ENCODE measurements around the gene BRSK1.

The BRSK1 gene

GRCh38 chr19:55312621-55313512, 29.1 kb downstream of the BRSK1 start:
- no peak overlapping the region for H3K4me3 ChIP-seq
- no peak overlapping the region for H3K27ac ChIP-seq
- TF ChIP-seq CTCF (IDR thresholded peaks at IDR 0.05) = no peak
- DNase-seq (ENCODE audit: low spot score) = no peak

- DNase-seq (ENCODE audit: low spot score) = no peak
- H3K27ac ChIP-seq = no peak overlapping the region
- no peak overlapping the region for H3K4me3 ChIP-seq
- TF ChIP-seq CTCF (IDR thresholded peaks at IDR 0.05) = no peak
These were observed 30.6 kb downstream of the BRSK1 start for GRCh38 chr19:55314396-55314795.

- no peak for DNase-seq (ENCODE audit: low spot score)
- H3K27ac ChIP-seq = no peak overlapping the region
- H3K4me3 ChIP-seq = no peak overlapping the region
- TF ChIP-seq CTCF (IDR thresholded peaks at IDR 0.05) = no peak
These were observed 32.2 kb downstream of the BRSK1 start for GRCh38 chr19:55315956-55316525.

GRCh38 chr19:55316646-55317045, 32.8 kb downstream of the BRSK1 start:
- Histone ChIP-seq H3K4me3 (no peak overlapping the region), H3K27ac (no peak overlapping the region)
- no peak for DNase-seq (ENCODE audit: low spot score)
- no peak for TF ChIP-seq CTCF (IDR thresholded peaks at IDR 0.05)

GRCh38 chr19:55319785-55320184, 36.0 kb downstream of the BRSK1 start:
- H3K27ac ChIP-seq = no peak overlapping the region
- H3K4me3 ChIP-seq = peak overlapping the region; percentile 1
- no peak for DNase-seq (ENCODE audit: low spot score)
- no peak for TF ChIP-seq CTCF (IDR thresholded peaks at IDR 0.05)

GRCh38 chr19:55320844-55321419, 37.1 kb downstream of the BRSK1 start:
- no peak for DNase-seq (ENCODE audit: low spot score)
- H3K4me3 ChIP-seq = no peak overlapping the region
- TF ChIP-seq CTCF (IDR thresholded peaks at IDR 0.05) = no peak
- H3K27ac ChIP-seq = no peak overlapping the region
